Stimulated activated CD4-positive, alpha-beta T cell treated with anti-CD3 and anti-CD28 coated beads, Interleukin-15, amount 100 ng/mL, for 48 hours (primary cell): Measurements from ENCODE around the gene MYH9.
"Not testable (repeated sequence)": the region's sequence is repeated elsewhere in the genome, so short reads cannot be mapped to it uniquely, and the experiment has no call there.

Experiments
- DNase-seq, 2 donors: peaks; one replicate each; pipeline ENCODE4 v3.0.0-alpha.2; 2020; ENCODE audit warnings: low read depth in 2 of 2

MYH9 gene

GRCh38 chr22:36292823-36293530 lies 94.8 kb downstream of the MYH9 start:
- DNase-seq, result no peak

GRCh38 chr22:36291831-36292740 lies 95.7 kb downstream of the MYH9 start:
- no peak for DNase-seq

- not testable (repeated sequence) for DNase-seq
Observed at GRCh38 chr22:36290391-36291075, 97.2 kb downstream of the MYH9 start.

GRCh38 chr22:36289948-36290371 lies 97.8 kb downstream of the MYH9 start:
- DNase-seq, result not testable (repeated sequence)

GRCh38 chr22:36289406-36289870 lies 98.3 kb downstream of the MYH9 start:
- DNase-seq, result no peak

- DNase-seq, result no peak
Observed at GRCh38 chr22:36288571-36289405, 99.0 kb downstream of the MYH9 start.

GRCh38 chr22:36287881-36288515 lies 99.8 kb downstream of the MYH9 start:
- DNase-seq, result no peak

- peak; percentile 48 to 53 for DNase-seq
Observed at GRCh38 chr22:36286096-36286957, 101.4 kb downstream of the MYH9 start.

- no peak for DNase-seq
Observed at GRCh38 chr22:36285545-36285944, 102.2 kb downstream of the MYH9 start.

- no peak for DNase-seq
Observed at GRCh38 chr22:36285017-36285416, 102.8 kb downstream of the MYH9 start.

GRCh38 chr22:36284171-36284571 lies 103.6 kb downstream of the MYH9 start:
- no peak for DNase-seq

- no peak for DNase-seq
Observed at GRCh38 chr22:36282328-36282831, 105.4 kb downstream of the MYH9 start.

GRCh38 chr22:36281781-36282327 lies 105.9 kb downstream of the MYH9 start:
- DNase-seq, result no peak

- DNase-seq, result no peak
Observed at GRCh38 chr22:36280379-36280778, 107.4 kb downstream of the MYH9 start.

- DNase-seq, result no peak
Observed at GRCh38 chr22:36279219-36279666, 108.5 kb downstream of the MYH9 start.

- peak; percentile 43 to 71 for DNase-seq
Observed at GRCh38 chr22:36277482-36278291, 110.1 kb downstream of the MYH9 start.

- no peak for DNase-seq
Observed at GRCh38 chr22:36274531-36274930, 113.2 kb downstream of the MYH9 start.

- DNase-seq, result not testable (repeated sequence)
Observed at GRCh38 chr22:36271951-36272350, 115.8 kb downstream of the MYH9 start.
